HG03442 (cell line): ENCODE results near the gene APPBP2.
"Not testable (repeated sequence)": the region's sequence is repeated elsewhere in the genome, so short reads cannot be mapped to it uniquely, and the experiment has no call there.

ENCODE experiments used
- ATAC-seq: cut with Tn5 transposase; IDR thresholded peaks from one replicate; pipeline ENCODE4 v1.9.1; 2021; ENCODE audit warnings: mild to moderate bottlenecking, moderate library complexity; ENCODE audit not compliant: unreplicated experiment

The APPBP2 gene

GRCh38 chr17:60439501-60439900 lies 86.5 kb downstream of the APPBP2 start:
- no peak for ATAC-seq

- no peak for ATAC-seq
These were observed 89.4 kb downstream of the APPBP2 start for GRCh38 chr17:60436676-60437075.

- ATAC-seq, result no peak
These were observed 90.5 kb downstream of the APPBP2 start for GRCh38 chr17:60435244-60436167.

- ATAC-seq, result not testable (repeated sequence)
These were observed 92.7 kb downstream of the APPBP2 start for GRCh38 chr17:60433021-60433997.

- ATAC-seq, result not testable (repeated sequence)
These were observed 95.5 kb downstream of the APPBP2 start for GRCh38 chr17:60430561-60430960.

GRCh38 chr17:60428491-60428890 lies 97.6 kb downstream of the APPBP2 start:
- ATAC-seq, result not testable (repeated sequence)

- no peak for ATAC-seq
These were observed 99.4 kb downstream of the APPBP2 start for GRCh38 chr17:60426596-60426995.

- ATAC-seq, result no peak
These were observed 100.4 kb downstream of the APPBP2 start for GRCh38 chr17:60425626-60426025.

GRCh38 chr17:60423865-60424264 lies 102.2 kb downstream of the APPBP2 start:
- no peak for ATAC-seq

GRCh38 chr17:60422162-60422665 lies 103.8 kb downstream of the APPBP2 start, which contains the start of gene CHCT1:
Gene CHCT1, plus strand, starts transcription at chr17:60422489. Its CDS starts 104 bp downstream, at chr17:60422593.
- no peak for ATAC-seq

GRCh38 chr17:60421273-60422161 lies 104.5 kb downstream of the APPBP2 start:
- ATAC-seq, result peak; percentile 85

GRCh38 chr17:60419875-60420274 lies 106.2 kb downstream of the APPBP2 start:
- not testable (repeated sequence) for ATAC-seq

GRCh38 chr17:60419003-60419402 lies 107.0 kb downstream of the APPBP2 start:
- ATAC-seq, result not testable (repeated sequence)

GRCh38 chr17:60416368-60416925 lies 109.6 kb downstream of the APPBP2 start:
- ATAC-seq, result no peak

GRCh38 chr17:60415146-60415545 lies 110.9 kb downstream of the APPBP2 start:
- ATAC-seq, result no peak

- ATAC-seq, result no peak
These were observed 113.3 kb downstream of the APPBP2 start for GRCh38 chr17:60412701-60413100.

- ATAC-seq, result no peak
These were observed 116.0 kb downstream of the APPBP2 start for GRCh38 chr17:60410001-60410400.

- no peak for ATAC-seq
These were observed 119.2 kb downstream of the APPBP2 start for GRCh38 chr17:60406887-60407286.

GRCh38 chr17:60403962-60404361 lies 122.1 kb downstream of the APPBP2 start:
- ATAC-seq, result no peak

- no peak for ATAC-seq
These were observed 122.6 kb downstream of the APPBP2 start for GRCh38 chr17:60403523-60403810.
